GM18858 (cell line): ENCODE results near the gene TACC2.
"Not testable (repeated sequence)": the region's sequence is repeated elsewhere in the genome, so short reads cannot be mapped to it uniquely, and the experiment has no call there.

ENCODE experiments used
- ATAC-seq: cut with Tn5 transposase; IDR thresholded peaks from one replicate; pipeline ENCODE4 v1.9.1; 2021; ENCODE audit not compliant: unreplicated experiment

Gene TACC2

DNA sequence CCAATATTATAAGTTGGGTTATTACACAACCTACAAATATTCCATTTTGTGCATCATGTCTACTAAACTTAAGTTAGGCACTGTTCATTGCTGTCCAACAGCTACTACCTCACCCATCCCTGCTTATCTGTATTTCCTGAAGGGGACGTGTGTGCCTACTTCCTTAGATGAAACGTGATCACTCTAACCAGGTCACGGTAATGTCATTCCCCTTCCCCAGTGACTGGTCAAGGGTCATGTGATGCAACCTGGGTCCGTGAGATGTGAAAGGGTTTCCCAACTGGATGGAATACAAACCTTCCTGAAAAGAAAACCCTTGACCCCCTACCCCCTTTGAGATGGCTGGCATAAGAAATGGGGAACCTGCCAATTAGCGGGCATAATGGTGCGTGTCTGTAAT lies 12.4 kb upstream of the TACC2 start:
- ATAC-seq, result no peak

DNA sequence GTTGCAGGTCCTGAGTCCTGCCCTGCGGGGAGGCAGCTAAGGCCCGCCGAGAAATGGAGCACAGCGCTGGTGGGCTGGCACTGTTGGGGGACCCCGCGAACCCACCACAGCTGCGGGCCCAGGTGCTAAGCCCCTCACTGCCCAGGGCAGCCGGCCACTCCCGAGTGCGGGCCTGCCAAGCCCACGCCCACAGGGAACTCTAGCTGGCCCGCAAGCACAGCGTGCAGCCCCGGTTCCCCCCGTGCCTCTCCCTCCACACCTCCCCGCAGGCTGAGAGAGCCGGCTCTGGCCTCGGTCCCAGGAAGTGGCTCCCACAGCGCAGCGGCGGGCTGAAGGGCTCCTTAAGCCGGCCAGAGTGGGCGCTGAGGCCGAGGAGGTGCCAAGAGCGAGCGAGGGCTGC lies 10.5 kb upstream of the TACC2 start:
- no peak for ATAC-seq

DNA sequence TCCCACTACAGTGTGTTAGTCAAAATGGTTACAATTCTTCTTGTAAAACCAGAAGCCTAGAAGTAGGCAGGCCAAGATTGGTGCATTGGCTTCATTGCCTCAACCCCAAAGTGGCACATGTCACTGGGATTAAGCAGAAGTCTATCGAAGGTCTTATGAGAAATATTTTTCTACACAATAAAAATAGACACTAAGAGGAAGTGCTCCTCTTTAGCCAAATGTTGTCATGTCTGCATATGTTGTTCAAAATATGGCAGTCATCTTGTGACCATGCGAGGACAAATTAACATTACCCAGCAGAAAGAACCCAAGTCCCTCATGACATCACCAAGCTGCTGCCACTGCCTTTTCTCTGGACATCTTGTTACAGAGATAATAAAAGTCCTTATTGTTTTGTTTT lies 7.6 kb upstream of the TACC2 start:
- no peak for ATAC-seq

DNA sequence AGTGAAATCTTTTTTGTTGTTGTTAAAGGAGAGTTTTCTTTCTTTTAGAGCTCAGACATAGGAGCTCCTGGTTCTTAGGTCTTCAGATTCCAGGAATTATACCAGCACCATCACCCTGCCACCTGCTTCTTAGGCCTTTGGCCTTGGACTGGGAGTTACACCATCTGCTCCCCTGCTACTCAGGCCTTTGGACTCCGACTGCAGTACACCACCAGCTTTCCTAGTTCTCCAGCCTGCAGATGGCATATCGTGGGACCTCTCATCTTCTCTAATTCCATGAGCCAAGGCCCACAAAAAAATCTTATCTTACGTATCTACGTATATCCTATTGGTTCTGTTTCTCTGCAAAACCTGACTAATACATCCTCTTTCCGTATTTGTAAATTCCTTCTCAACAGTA lies 5.1 kb upstream of the TACC2 start:
- no peak for ATAC-seq

DNA sequence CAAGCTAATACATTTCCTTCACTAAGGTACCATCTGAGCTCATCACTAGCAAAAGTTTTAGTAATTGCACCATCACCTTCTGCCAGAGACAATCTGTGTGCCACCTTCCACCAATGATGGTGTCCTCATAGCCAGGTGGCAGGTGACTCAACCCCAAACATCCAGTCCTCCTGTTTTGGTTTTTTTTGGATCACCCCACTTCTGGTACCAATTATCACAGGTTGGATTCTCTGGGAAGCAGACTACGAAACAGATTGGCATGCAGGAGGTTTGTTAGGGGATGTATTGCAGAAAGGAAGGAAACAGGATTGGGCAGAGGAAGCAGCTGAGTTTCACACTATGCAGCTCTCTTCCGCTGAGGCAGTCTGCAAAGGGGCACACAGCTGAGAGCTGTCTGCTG lies 4.5 kb upstream of the TACC2 start:
- ATAC-seq, result no peak

DNA sequence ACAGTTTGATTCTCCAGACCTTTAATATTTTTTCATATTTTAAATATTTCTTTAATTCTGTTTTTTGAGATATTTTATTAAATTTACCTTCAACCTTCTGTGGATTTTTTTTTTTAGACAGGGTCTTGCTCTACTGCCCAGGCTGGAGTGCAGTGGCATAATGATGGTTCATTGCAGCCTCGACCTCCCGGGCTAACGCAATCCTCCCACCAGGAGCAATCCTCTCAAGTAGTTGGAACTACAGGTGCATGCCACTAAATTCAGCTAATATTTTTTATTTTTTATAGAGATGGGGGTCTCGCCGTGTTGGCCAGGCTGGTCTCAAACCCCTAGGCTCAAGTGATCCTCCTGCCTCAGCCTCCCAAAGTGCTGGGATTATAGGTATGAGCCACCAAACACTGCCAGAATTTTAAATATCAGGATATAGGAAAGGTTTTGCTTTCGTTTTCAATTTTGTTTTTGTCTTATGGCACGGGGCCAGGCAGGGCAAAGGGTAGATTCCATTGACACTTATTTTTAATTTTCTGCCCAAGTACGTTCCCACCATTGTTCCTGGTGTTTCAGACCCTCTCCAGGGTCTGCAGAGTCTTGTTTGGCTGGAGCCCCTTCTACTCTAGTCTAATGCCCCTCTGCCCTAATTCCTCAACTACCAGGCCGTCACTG lies 1.2 kb downstream of the TACC2 start:
- no peak for ATAC-seq

DNA sequence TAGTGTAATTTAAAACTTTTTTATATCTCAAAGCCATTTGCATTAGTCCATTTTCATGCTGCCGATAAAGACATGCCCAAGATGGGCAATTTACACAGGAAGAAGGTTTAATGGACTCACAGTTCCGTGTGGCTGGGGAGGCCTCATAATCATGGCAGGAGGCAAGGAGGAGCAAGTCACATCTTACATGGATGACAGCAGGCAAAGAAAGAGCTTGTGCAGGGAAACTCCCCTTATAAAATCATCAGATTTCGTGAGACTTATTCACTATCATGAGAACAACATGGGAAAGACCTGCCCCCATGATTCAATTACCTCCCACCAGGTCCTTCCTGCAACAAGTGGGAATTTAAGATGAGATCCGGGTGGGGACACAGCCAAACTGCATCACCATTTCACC lies 2.8 kb downstream of the TACC2 start:
- ATAC-seq, result not testable (repeated sequence)

DNA sequence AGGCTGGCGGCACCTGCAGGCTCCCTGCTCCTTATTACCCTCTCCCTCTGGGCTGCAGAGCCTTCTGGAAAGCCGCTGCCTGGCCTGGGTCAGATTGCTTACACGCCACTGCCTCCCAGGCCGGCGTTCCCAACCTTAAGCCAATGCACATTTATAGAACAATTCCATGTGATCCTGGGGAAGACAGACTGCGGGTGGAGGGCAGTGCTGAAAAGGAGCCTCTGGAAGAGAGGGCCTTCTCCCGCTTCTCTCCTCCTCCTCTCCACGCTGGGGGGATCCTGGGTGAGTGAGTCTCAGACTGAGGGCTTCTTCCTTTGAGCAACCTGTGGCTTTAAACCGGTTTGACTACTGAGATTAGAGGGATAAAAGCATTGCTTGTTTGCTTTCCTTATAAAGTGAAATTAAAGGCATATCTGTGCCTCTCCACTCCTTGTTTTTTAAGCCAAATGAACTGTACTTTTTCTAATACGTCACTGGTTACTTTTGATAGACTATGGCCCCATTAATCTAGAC lies 5.5 kb downstream of the TACC2 start:
- ATAC-seq, result no peak

DNA sequence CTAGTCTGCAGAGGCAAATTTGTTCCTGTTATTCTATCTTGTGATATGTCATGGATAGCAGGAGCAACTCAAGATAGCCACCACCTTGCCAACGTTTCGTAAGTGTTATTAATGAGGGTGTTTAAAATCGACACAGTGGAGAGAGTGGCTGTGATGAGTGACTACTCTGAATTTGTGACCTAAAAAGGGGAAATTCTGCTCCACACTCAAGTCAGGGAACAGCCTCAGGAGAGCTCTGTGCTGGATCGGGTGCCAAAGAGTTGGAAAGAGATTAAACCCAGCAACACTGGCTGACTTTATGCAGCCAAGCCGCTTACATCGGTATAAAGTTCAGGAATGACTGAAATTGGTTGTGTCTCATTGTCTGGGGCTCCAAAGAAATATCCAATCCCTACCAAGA lies 9.5 kb downstream of the TACC2 start:
- no peak for ATAC-seq

DNA sequence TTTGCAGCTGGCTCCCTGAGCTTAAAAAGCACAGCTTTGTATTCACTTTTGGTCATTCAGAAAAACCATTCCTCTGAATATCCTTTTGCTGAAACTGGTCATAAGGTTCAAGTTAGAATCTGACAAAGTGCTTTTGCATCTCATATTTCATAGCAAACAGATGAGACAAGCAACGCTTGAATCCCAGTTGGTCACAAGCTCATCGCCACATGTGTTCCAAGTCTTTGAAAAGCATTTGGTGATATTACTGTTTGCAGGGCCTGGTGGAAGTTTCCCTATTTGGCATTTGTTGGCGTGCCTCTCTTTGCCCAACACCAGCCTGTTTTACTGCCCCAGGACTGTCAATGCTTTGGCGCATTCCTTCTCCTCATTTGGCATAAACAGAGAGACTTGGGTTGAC lies 10.3 kb downstream of the TACC2 start:
- ATAC-seq, result no peak

DNA sequence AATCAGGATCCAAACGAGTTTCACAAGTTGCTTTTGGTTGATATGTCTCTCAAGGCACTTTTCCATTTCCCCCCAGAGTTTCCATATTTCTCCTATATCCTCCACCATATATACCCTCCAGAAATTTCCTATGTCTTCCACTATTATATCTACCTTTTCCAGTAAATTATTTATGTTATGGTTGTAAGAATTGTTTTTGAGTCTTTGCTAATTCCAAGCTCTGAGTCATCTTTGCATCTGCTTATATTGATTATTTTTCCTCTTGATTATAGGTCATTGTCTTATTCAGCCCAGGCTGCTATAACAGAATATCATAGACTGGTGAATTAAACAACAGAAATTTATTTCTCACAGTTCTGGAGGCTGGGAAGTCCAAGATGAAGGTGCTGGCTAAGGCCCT lies 12.7 kb downstream of the TACC2 start:
- no peak for ATAC-seq

DNA sequence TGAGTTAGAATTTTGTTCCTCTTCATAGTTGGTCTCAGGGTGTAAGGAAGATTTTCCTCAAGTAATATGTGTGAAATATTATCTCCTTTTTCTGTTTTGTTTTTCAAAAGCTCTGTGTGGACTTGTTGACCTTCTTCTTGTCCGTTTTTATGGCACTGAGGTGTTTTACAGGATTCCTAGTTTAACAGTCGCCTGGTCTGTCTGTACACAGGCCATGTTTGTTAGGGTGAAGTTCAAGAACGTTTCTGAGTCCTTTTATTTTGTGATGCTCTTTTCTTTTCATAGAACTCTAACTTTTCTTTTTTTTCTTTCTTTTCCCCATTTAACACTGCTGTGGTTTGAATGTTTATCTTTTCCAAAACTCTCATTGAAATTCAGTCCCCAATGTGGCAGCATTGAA lies 18.5 kb downstream of the TACC2 start:
- no peak for ATAC-seq

DNA sequence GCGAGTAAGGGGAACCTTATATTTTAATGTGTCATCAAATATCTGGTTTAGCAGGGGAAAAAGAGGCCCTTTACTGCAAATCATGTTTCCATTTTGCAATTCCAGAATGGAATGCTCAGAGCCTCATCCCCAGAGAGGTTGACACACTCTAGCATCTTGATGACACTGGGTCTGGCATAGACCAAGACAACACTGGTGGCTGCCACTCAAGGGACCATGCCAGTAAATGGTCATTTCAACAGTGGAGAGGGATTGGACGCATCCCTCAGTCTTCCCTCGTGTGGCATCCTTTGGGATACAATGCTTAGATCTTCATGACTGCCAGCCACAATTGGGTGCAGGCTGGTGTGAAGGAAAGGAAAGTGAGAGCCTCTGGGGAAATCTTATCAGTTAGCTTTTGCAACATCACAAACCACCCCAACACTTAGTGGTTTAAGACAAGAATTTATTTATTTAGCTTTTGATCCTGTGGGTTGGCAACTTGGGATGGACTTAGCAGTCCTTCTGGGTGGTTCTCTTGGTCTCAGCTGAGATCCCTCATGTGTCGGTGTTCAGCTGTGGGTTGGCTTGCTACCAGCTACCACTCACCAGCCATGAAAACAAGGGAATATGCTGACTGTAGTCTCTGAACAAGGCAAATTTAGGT lies 21.6 kb downstream of the TACC2 start:
- ATAC-seq, result no peak

DNA sequence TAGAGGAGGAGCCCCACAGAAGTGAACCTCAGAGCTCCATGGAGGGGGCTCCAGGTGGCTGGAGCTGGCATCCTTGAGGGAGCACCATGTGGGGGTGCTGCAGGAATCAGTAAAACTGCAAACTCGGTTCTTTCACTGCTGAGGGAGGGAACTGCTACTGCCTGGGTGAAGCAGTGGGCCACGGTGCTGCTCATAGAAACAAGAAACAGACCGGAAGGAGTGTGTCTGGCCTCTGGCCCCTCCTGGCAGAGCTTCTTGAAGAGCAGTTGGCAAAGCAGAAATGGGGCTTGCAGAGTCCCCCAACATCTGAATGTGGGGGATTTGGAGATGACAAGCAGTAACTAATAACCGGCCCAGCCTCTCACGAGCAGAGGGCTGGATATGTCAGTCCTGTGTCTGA lies 23.8 kb downstream of the TACC2 start:
- ATAC-seq, result no peak

DNA sequence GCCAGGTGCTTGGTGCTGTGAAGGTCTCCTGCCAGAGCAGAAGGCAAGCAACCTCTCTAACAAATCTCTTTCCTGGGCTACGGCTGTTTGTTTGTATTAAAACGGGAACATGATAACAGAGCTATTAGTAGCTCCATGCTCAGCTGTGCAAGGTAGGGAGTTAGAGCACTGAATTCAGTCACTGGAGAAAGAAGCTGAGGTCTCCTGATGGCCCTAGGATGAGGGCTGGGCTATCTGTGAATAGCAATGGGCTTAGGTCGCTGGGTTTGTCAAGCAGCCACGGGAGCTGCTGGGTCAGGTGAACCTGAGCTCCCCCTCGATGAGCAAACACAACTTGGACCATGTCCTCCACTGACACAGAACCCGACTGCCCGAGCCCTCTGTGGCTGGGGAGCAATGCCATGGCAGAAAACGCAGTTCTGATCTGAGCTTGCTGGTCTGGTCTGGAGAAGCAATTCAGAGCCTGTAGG lies 24.4 kb downstream of the TACC2 start:
- ATAC-seq, result no peak

DNA sequence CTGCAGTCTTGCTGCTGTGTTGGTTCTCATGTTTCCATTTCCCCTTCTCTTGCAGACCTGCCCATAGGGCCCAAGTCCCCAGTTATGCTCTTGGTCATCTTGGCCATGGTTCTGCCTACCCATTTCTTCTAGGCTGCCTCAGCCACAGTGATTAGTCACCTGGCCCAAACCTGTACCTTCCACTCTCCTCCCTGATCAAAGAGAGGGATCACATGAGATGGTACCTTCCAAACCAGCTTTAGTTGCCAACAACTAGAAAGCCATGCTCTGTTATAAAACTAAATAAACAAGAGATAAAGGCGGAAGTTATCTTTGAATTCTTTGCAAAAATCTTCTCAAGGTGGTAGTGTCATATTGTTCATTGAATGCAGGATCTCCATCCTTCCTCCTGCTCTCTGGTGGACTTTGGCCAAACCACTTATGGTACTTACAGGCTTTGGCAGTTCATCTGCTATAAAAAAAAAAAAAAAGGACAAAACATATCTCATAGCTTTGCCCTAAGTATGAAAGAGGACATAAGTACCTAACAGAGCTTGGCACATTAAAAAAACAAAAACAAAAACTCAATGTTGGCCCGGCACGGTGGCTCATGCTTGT lies 25.8 kb downstream of the TACC2 start:
- ATAC-seq, result no peak

DNA sequence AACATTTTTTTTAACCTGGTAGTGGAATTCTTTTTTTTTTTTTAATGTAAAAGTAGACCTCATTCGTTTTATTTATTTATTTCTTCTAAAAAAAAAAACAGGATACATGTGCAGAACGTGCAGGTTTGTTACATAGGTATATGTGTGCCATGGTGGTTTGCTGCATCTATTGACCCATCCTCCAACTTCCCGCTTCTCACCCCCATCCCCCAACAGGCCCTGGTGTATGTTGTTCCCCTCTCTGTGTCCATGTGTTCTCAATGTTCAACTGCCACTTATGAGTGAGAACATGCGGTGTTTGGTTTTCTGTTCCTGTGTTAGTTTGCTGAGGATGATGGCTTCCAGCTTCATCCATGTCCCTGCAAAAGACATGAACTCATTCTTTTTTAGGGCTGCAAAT lies 29.0 kb downstream of the TACC2 start:
- not testable (repeated sequence) for ATAC-seq

DNA sequence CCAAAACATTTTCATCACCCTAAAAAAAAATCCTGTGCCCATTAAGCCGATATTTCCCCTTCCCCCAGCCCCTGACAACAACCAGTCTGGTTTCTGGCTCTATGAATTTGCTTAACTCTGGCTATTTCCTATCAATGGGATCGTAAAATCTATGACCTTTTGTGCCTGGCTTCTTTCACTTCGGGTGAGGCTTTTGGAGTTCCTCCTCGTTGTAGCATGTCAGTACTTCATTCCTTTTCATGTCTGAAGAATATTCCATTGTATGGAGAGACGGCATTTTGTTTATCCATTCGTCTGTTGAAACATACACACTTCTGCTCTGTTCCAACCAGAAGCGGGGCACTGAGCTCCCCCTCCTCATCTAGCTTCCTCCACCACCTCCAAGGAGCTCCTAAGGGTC lies 29.5 kb downstream of the TACC2 start:
- ATAC-seq, result no peak

DNA sequence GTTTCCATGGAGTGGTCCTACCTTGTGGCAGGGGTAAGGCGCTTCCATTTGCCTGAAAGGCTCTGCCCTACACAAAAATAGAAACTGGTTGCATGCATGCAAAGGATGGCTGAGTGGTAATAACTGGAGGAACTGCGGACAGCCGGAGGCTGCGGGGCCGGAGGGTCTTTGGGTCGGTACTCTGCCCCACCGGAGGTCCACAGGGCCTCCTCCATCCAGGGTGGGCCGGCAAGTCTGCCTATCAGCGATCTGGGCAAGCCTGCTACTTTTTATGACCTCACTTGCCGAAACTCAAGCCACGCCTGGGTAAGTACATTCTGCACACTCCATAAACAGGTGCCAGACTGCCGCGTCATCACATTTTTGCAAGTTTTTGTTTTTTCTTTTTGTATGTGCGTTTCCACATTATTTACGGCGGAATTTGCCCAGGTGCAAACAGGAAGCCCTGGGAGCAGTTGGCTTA lies 30.0 kb downstream of the TACC2 start:
- no peak for ATAC-seq

DNA sequence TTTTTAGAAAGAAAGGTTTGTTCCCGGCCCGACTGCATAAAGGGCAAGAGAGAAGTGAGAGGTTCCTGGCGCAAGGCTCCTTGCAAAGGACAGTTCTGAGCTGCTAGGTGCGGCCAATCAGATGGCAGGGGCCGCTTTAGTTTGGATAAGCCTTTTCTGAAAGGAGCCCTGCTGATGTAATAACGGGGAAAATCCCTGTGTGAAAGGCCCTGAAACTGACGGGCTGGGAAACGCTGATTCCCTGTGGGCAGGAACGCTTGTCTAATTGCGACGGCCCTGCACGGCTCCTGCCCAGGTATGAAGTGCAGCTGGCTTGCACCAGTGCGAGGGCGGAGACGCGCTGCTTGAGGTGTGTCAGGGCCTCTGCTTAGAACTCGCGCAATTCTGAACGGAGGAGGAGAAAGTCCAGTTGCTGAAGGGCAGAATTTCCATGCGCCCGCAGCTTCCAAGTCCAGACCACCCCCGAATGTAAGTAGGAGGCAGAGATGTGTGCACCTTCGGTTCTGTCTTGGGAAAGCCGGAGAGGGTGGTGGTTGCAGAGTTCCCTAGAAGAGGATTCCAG lies 30.5 kb downstream of the TACC2 start:
- ATAC-seq, result no peak

DNA sequence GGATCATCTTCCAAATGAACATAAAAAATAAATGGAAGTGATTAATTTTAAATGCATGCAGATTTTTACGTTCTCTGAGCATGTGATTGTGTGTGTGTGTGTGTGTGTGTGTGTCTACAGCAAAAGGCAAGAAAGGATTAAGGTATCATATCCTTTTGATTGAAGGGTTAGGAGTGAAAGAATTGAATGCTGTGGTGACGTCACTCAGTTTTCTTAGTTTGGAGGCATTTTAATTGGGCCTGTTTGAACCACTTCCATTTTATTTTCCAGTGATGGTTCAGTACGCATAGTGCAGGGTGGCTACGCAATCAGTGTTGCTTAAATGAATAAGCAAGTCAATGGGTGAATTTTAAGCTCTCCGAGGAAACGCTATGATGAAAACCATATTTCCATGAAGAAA lies 31.3 kb downstream of the TACC2 start:
- no peak for ATAC-seq

DNA sequence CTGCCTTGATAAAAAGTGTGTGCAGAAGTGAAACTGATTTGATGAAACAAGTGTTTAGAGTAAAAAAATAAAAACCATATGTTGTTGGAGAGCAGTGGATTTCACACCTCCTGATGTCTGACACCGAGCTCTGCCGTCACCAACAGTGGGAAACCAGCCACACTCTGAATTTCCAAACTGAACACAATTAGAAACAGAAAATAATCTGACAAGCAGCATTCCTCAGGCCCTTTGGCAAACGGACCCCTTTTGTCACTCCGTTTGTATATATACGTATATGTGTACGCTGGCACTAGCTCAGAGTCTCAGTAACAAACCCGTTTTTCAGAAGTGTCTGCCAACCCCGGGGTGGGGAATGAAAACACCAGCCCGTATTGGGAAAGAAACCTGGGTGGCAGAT lies 32.4 kb downstream of the TACC2 start:
- ATAC-seq, result no peak
